ENCODE results near the gene DNAAF5. TPM values are rescaled to one million over a fixed set of nuclear protein-coding genes. Genes with fewer than 3 reads are reported as not detected.

DNAAF5 gene
- total RNA-seq, 2 donors from 2014 or later, result 31.0 to 54.9 TPM

DNA sequence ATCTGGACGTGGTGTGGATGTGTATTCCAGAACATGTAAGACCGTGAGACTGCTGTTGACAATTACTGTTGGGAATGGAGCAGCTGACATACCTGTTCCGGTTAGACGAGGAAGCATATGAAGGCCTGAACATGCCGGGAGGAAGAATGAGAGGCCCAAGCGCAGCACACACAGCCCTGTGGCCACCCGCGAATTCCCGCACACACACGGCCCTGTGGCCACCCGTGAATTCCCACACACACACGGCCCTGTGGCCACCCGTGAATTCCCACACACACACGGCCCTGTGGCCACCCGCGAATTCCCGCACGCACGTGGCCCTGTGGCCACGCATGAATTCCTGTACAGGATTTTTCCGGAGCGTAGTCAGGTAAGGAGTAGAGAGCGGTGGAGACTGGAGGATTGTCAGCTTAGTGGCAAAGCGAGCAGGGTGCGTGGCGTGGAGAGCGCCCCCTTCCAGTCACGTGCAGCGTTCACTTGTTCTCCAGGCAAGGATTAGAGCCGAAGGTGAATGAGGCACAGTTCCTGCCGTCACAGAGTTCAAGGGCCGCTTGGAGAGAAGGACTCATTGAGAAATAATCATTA is 96.3 kb downstream of the DNAAF5 start:
- Histone ChIP-seq H3K27ac (no peak overlapping the region), H3K9ac (ENCODE audit: low read depth in 2 of 2, low read length in 2 of 2) (no peak overlapping the region), H3K27me3 (no peaks in the 10 kb centered on the region), H3K9me3 (no peaks in the 10 kb centered on the region), H3K4me1 (peaks cover 8% of the 10 kb centered on the region), H3K4me3 (no peak overlapping the region), H3K36me3 (no peaks in the 10 kb centered on the region)
- TF ChIP-seq, protein P1, sequence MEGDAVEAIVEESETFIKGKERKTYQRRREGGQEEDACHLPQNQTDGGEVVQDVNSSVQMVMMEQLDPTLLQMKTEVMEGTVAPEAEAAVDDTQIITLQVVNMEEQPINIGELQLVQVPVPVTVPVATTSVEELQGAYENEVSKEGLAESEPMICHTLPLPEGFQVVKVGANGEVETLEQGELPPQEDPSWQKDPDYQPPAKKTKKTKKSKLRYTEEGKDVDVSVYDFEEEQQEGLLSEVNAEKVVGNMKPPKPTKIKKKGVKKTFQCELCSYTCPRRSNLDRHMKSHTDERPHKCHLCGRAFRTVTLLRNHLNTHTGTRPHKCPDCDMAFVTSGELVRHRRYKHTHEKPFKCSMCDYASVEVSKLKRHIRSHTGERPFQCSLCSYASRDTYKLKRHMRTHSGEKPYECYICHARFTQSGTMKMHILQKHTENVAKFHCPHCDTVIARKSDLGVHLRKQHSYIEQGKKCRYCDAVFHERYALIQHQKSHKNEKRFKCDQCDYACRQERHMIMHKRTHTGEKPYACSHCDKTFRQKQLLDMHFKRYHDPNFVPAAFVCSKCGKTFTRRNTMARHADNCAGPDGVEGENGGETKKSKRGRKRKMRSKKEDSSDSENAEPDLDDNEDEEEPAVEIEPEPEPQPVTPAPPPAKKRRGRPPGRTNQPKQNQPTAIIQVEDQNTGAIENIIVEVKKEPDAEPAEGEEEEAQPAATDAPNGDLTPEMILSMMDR (IDR thresholded peaks at IDR 0.05), result no peak
- intact Hi-C loops (cut with DNase I), result no loop called here
- no peak for DNase-seq

DNA sequence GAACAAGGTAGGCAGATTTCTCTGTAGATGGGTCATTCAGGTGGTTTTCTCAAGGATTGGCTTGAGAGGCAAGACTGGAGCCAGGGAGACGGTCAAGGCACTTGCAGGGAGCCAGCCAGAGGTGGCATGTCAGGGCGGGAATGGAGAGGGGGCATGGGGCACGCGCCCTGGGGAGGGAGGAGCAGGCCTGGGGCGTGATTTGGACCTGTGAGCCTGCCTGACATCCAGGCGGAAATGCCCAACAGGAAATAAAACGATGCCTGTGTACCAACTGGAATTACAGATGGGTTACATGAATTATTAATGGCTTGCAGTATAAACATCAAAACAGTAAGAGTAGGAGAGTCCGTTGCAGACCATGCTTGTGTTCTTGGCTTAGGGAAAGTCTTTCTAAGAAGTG is 97.2 kb downstream of the DNAAF5 start:
- TF ChIP-seq, protein P1 (IDR thresholded peaks at IDR 0.05), result no peak
- DNase-seq, result peak; percentile 49
- no peaks in the 10 kb centered on the region for H3K36me3 ChIP-seq
- peak overlapping the region; percentile 24 for H3K27ac ChIP-seq
- no peak overlapping the region for H3K4me3 ChIP-seq
- intact Hi-C loops (cut with DNase I), result no loop called here
- peak overlapping the region in 1 of 2 donors; percentile 21 for H3K9ac ChIP-seq (ENCODE audit: low read depth in 2 of 2, low read length in 2 of 2)
- H3K4me1 ChIP-seq, result peaks cover 4% of the 10 kb centered on the region
- no peaks in the 10 kb centered on the region for H3K27me3 ChIP-seq
- H3K9me3 ChIP-seq, result no peaks in the 10 kb centered on the region

DNA sequence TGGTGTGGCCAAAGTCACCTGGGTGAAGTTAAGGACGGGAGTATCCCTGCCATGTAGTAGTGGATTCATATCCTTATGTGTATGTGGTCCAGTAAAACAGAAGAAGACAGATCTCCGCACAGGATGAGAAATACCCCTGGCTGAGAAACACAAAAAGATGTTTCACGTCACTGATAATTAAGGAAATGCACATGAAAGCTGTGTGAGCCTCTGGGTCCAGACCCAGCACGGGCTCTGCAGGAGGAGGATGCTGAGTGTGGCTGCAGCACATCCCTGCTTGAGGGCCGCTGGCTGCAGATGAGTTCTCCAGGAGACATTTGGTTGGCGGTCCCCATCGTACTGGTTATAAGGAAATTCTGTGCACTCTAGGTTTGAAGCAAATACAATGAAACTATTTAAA is 97.6 kb downstream of the DNAAF5 start:
- H3K9me3 ChIP-seq, result no peaks in the 10 kb centered on the region
- H3K4me1 ChIP-seq, result peaks cover 4% of the 10 kb centered on the region
- TF ChIP-seq, protein P1 (IDR thresholded peaks at IDR 0.05), result no peak
- H3K9ac ChIP-seq (ENCODE audit: low read depth in 2 of 2, low read length in 2 of 2), result peak overlapping the region in 1 of 2 donors; percentile 9
- peak overlapping the region; percentile 24 for H3K27ac ChIP-seq
- DNase-seq, result no peak
- H3K36me3 ChIP-seq, result no peaks in the 10 kb centered on the region
- no peak overlapping the region for H3K4me3 ChIP-seq
- H3K27me3 ChIP-seq, result no peaks in the 10 kb centered on the region
- intact Hi-C loops (cut with DNase I), result no loop called here

DNA sequence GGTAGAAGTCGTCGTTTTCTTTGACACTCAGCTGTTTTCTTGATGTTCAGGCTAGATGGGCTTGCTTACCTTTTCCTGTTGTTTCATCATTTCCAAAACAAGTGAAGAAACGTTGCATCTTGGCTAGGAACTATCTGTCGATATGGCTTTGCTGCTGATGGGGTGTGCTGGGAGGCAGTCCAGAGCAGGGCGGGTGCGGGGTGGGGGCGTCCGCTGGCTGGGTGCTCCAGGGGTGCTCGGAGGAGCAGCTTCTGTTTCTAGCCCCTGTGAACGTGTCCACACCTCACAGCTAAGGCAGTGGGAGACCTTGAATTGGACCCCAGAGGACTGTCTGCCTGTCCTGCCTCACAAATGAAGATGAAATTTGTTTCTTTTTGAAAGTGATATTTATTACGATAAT is 98.2 kb downstream of the DNAAF5 start:
- DNase-seq, result no peak
- Histone ChIP-seq H3K27ac (no peak overlapping the region), H3K27me3 (no peaks in the 10 kb centered on the region), H3K4me3 (no peak overlapping the region), H3K4me1 (peaks cover 4% of the 10 kb centered on the region), H3K9me3 (no peaks in the 10 kb centered on the region), H3K36me3 (no peaks in the 10 kb centered on the region), H3K9ac (ENCODE audit: low read depth in 2 of 2, low read length in 2 of 2) (no peak overlapping the region)
- intact Hi-C loops (cut with DNase I), result no loop called here
- TF ChIP-seq, protein P1 (IDR thresholded peaks at IDR 0.05), result no peak

DNA sequence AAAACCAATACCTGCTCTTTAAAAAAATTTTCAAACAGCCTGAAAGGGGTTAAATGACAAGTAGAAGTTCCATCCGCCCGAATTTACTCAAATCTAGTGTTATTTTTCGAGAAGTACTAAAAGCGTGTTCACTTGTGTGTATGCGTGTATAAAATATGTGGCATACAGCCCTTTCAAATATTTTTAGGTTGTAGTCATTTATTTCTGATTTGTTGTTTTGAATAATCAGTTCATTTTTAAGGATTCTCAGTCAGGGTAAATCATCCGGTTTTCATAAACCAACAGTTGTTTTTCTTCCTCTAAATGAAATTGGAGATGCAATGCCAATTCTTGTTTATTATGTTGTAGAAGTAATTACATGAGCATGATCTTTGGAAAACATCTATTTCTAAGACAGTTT is 98.9 kb downstream of the DNAAF5 start:
- H3K4me1 ChIP-seq, result peaks cover 8% of the 10 kb centered on the region
- no peaks in the 10 kb centered on the region for H3K9me3 ChIP-seq
- H3K27me3 ChIP-seq, result no peaks in the 10 kb centered on the region
- intact Hi-C loops (cut with DNase I), result no loop called here
- no peak overlapping the region for H3K9ac ChIP-seq (ENCODE audit: low read depth in 2 of 2, low read length in 2 of 2)
- no peak overlapping the region for H3K27ac ChIP-seq
- no peaks in the 10 kb centered on the region for H3K36me3 ChIP-seq
- H3K4me3 ChIP-seq, result no peak overlapping the region
- DNase-seq, result no peak
- TF ChIP-seq, protein P1 (IDR thresholded peaks at IDR 0.05), result no peak

All from colonic mucosa (tissue), 4 donors.